HT1080 (cell line): ENCODE data around the gene SMURF2. TPM values are rescaled to one million over a fixed set of nuclear protein-coding genes. Genes with fewer than 3 reads are reported as not detected.
"Not testable (repeated sequence)": the region's sequence is repeated elsewhere in the genome, so short reads cannot be mapped to it uniquely, and the experiment has no call there.

Experiments
- DNase-seq: peaks from one replicate; pipeline ENCODE4 v3.0.0-alpha.2; 2015; ENCODE audit warnings: low read depth
- total RNA-seq: library from RNA; depleted of rRNA; stranded (reverse); fragments of >200 nt; shearing (Covaris generic); gene quantifications from 2 replicates; pipeline ENCODE4 v1.2.3, GENCODE V29; 2014

The SMURF2 gene
- total RNA-seq, 1 experiment from 2014 or later = 50.0 TPM

GRCh38 chr17:64632606-64633005 is 29.5 kb downstream of the SMURF2 start:
- DNase-seq = no peak

GRCh38 chr17:64632194-64632593 is 29.9 kb downstream of the SMURF2 start:
- DNase-seq = no peak

GRCh38 chr17:64630309-64631223 is 31.5 kb downstream of the SMURF2 start:
- DNase-seq = no peak

GRCh38 chr17:64628641-64629040 is 33.5 kb downstream of the SMURF2 start:
- no peak for DNase-seq

- no peak for DNase-seq
Observed at GRCh38 chr17:64627797-64628196, 34.3 kb downstream of the SMURF2 start.

GRCh38 chr17:64626827-64627226 is 35.3 kb downstream of the SMURF2 start:
- no peak for DNase-seq

- DNase-seq = no peak
Observed at GRCh38 chr17:64625541-64625940, 36.6 kb downstream of the SMURF2 start.

- peak; percentile 83 for DNase-seq
Observed at GRCh38 chr17:64622931-64623654, 39.0 kb downstream of the SMURF2 start.

GRCh38 chr17:64621772-64622171 is 40.3 kb downstream of the SMURF2 start:
- no peak for DNase-seq

GRCh38 chr17:64618848-64619247 is 43.3 kb downstream of the SMURF2 start:
- DNase-seq = no peak

- DNase-seq = no peak
Observed at GRCh38 chr17:64617125-64617780, 44.9 kb downstream of the SMURF2 start.

- DNase-seq = no peak
Observed at GRCh38 chr17:64615028-64615677, 47.0 kb downstream of the SMURF2 start.

- no peak for DNase-seq
Observed at GRCh38 chr17:64614266-64615027, 47.7 kb downstream of the SMURF2 start.

- no peak for DNase-seq
Observed at GRCh38 chr17:64611369-64611768, 50.7 kb downstream of the SMURF2 start.

GRCh38 chr17:64610244-64610643 is 51.9 kb downstream of the SMURF2 start:
- not testable (repeated sequence) for DNase-seq

GRCh38 chr17:64608571-64608981 is 53.5 kb downstream of the SMURF2 start:
- DNase-seq = peak; percentile 6

- DNase-seq = no peak
Observed at GRCh38 chr17:64607862-64608565, 54.1 kb downstream of the SMURF2 start.

- not testable (repeated sequence) for DNase-seq
Observed at GRCh38 chr17:64604532-64604931, 57.6 kb downstream of the SMURF2 start.

- no peak for DNase-seq
Observed at GRCh38 chr17:64603987-64604386, 58.1 kb downstream of the SMURF2 start.

- no peak for DNase-seq
Observed at GRCh38 chr17:64599827-64600226, 62.3 kb downstream of the SMURF2 start.
